ENCODE results near the gene ANXA4. TPM values are rescaled to one million over a fixed set of nuclear protein-coding genes. Genes with fewer than 3 reads are reported as not detected.
A peak's percentile ranks its signal among the peaks of the same experiment; 100 is the strongest.

ANXA4 gene
- total RNA-seq, 4 donors from 2014 or later: 33.3 to 125 (median 99.4) TPM

GRCh38 chr2:69811591-69811990 lies 69.7 kb downstream of the ANXA4 start:
- Histone ChIP-seq H3K4me3 (no peak overlapping the region), H3K27ac (no peak overlapping the region), H3K36me3 (peaks cover 0 to 41% (median 21%) of the 10 kb centered on the region in 4 donors), H3K9me3 (no peaks in the 10 kb centered on the region), H3K27me3 (no peaks in the 10 kb centered on the region), H3K4me1 (peaks cover 0 to under 1% (median 0%) of the 10 kb centered on the region in 4 donors)
- in situ Hi-C loops (cut with MboI; ENCODE audit: low pct_ligation_motif_present in 1 of 4, low pct_unique_long_range_greater_than_20kb in 1 of 4, low sequenced_read_pairs in 3 of 4): loop anchor here (5.0 to 25.0 kb wide), 3 partner anchors 84 to 249 kb away; no protein-coding TSS in a partner anchor
- 79 to 86% methylated on average over 3 of the region's 3 CpGs for whole genome bisulfite sequencing, 2 donors (ENCODE audit: low coverage in 1 of 2)
- DNase-seq: no peak
- intact Hi-C loops (cut with DNase I; ENCODE audit: low total_unique reads): no loop called here
- TF ChIP-seq POLR2A (IDR thresholded peaks at IDR 0.05) (no peak), CTCF (IDR thresholded peaks at IDR 0.05) (no peak), POLR2AphosphoS5 (IDR thresholded peaks at IDR 0.05) (no peak), EP300 (IDR thresholded peaks at IDR 0.05; ENCODE audit: low read depth) (no peak)

GRCh38 chr2:69815717-69816116 lies 73.8 kb downstream of the ANXA4 start:
- Histone ChIP-seq H3K36me3 (peaks cover 0 to 34% (median 12%) of the 10 kb centered on the region in 4 donors), H3K4me1 (peaks cover 0 to 4% (median 0%) of the 10 kb centered on the region in 4 donors), H3K27ac (no peak overlapping the region), H3K27me3 (no peaks in the 10 kb centered on the region), H3K4me3 (no peak overlapping the region), H3K9me3 (no peaks in the 10 kb centered on the region)
- DNase-seq: no peak
- 82% methylated on average over 1 of the region's 1 CpG; no CpG with 5 or more reads in 1 of the 2 donors for WGBS, 2 donors (ENCODE audit: low coverage in 1 of 2)
- TF ChIP-seq POLR2A (IDR thresholded peaks at IDR 0.05) (no peak), CTCF (IDR thresholded peaks at IDR 0.05) (no peak), EP300 (IDR thresholded peaks at IDR 0.05; ENCODE audit: low read depth) (no peak), POLR2AphosphoS5 (IDR thresholded peaks at IDR 0.05) (no peak)
- in situ Hi-C loops (cut with MboI; ENCODE audit: low pct_ligation_motif_present in 1 of 4, low pct_unique_long_range_greater_than_20kb in 1 of 4, low sequenced_read_pairs in 3 of 4) (loop anchor here (10.0 to 25.0 kb wide), 2 partner anchors 91 to 253 kb away; no protein-coding TSS in a partner anchor), intact Hi-C loops (cut with DNase I; ENCODE audit: low total_unique reads) (loop anchor here (2.0 kb wide), 1 partner anchor 91 kb away; no protein-coding TSS in a partner anchor)

GRCh38 chr2:69816923-69817542 lies 75.1 kb downstream of the ANXA4 start:
- Histone ChIP-seq H3K36me3 (peaks cover 0 to 21% (median 9%) of the 10 kb centered on the region in 4 donors), H3K27ac (no peak overlapping the region), H3K4me1 (peaks cover 0 to 4% (median 0%) of the 10 kb centered on the region in 4 donors), H3K4me3 (no peak overlapping the region), H3K9me3 (no peaks in the 10 kb centered on the region), H3K27me3 (no peaks in the 10 kb centered on the region)
- in situ Hi-C loops (cut with MboI; ENCODE audit: low pct_ligation_motif_present in 1 of 4, low pct_unique_long_range_greater_than_20kb in 1 of 4, low sequenced_read_pairs in 3 of 4) (loop anchor here (10.0 to 25.0 kb wide), 2 partner anchors 92 to 255 kb away; no protein-coding TSS in a partner anchor), intact Hi-C loops (cut with DNase I; ENCODE audit: low total_unique reads) (loop anchor here (2.0 kb wide), 1 partner anchor 92 kb away; no protein-coding TSS in a partner anchor)
- 0 to 25% methylated on average over 2 to 3 of the region's 3 CpGs for WGBS, 2 donors (ENCODE audit: low coverage in 1 of 2)
- TF ChIP-seq POLR2AphosphoS5 (IDR thresholded peaks at IDR 0.05) (no peak), CTCF (IDR thresholded peaks at IDR 0.05) (peak; percentile 91 to 98 (median 95)), POLR2A (IDR thresholded peaks at IDR 0.05) (no peak), EP300 (IDR thresholded peaks at IDR 0.05; ENCODE audit: low read depth) (no peak)
- DNase-seq: peak; percentile 82

GRCh38 chr2:69817729-69818501 lies 76.0 kb downstream of the ANXA4 start:
- 86 to 90% methylated on average over 4 of the region's 4 CpGs for WGBS, 2 donors (ENCODE audit: low coverage in 1 of 2)
- in situ Hi-C loops (cut with MboI; ENCODE audit: low pct_ligation_motif_present in 1 of 4, low pct_unique_long_range_greater_than_20kb in 1 of 4, low sequenced_read_pairs in 3 of 4): loop anchor here (10.0 to 25.0 kb wide), 2 partner anchors 93 to 256 kb away; no protein-coding TSS in a partner anchor
- no peak for TF ChIP-seq POLR2AphosphoS5 (IDR thresholded peaks at IDR 0.05)
- no peak for TF ChIP-seq POLR2A (IDR thresholded peaks at IDR 0.05)
- TF ChIP-seq EP300 (IDR thresholded peaks at IDR 0.05; ENCODE audit: low read depth): no peak
- no peak for TF ChIP-seq CTCF (IDR thresholded peaks at IDR 0.05)
- no peak overlapping the region for H3K4me3 ChIP-seq
- H3K9me3 ChIP-seq: no peaks in the 10 kb centered on the region
- no peaks in the 10 kb centered on the region for H3K27me3 ChIP-seq
- no peak for DNase-seq
- H3K4me1 ChIP-seq: peaks cover 0 to 4% (median 0%) of the 10 kb centered on the region in 4 donors
- peaks cover 0 to 16% (median 7%) of the 10 kb centered on the region in 4 donors for H3K36me3 ChIP-seq
- intact Hi-C loops (cut with DNase I; ENCODE audit: low total_unique reads): loop anchor here (2.0 kb wide), 1 partner anchor 93 kb away; no protein-coding TSS in a partner anchor
- no peak overlapping the region for H3K27ac ChIP-seq
